A673 (cell line): ENCODE measurements around the gene FRMD3. TPM values are rescaled to one million over a fixed set of nuclear protein-coding genes. Genes with fewer than 3 reads are reported as not detected.

ENCODE experiments used
- BruUV-seq: library from RNA; stranded (reverse); fragments of 400-500 nt; replicated peaks from 2 replicates; lab custom pipeline; 2021; lab: Mats Ljungman, UMichigan
- CTCF ChIA-PET: fragments of 300-600 bp; sonication (Branson Sonifier 250); formaldehyde crosslinking; loops from one replicate; lab custom pipeline; 2022; ENCODE audit warnings: antibody characterized with exemption; lab: Charles Lee
- POLR2A ChIA-PET: fragments of 300-600 bp; sonication (Branson Sonifier 250); formaldehyde crosslinking; loops from one replicate; lab custom pipeline; 2022; ENCODE audit warnings: antibody characterized with exemption; ENCODE audit not compliant: low non-redundant PET; lab: Charles Lee
- DNase-seq: peaks from one replicate; pipeline ENCODE4 v3.0.0-alpha.2; 2015; ENCODE audit warnings: low spot score
- H3K27ac ChIP-seq: fragments of 200-600 bp; sonication (generic); 2 replicates; pipeline ENCODE4 v1.5.1; 2016; ENCODE audit warnings: mixed run types, low read depth, mild to moderate bottlenecking, mixed read lengths, antibody characterized with exemption, low read length; ENCODE audit not compliant: poor library complexity, severe bottlenecking
- H3K27me3 ChIP-seq: fragments of 200-600 bp; sonication (generic); replicated peaks from 2 replicates; pipeline ENCODE4 v1.6.1; 2017; ENCODE audit warnings: mixed run types, low read depth, mild to moderate bottlenecking, mixed read lengths, antibody characterized with exemption, low read length; ENCODE audit not compliant: insufficient read depth, poor library complexity
- H3K36me3 ChIP-seq: fragments of 200-600 bp; sonication (generic); 2 replicates; pipeline ENCODE4 v1.6.1; 2016; ENCODE audit warnings: mixed run types, mild to moderate bottlenecking, mixed read lengths, antibody characterized with exemption, low read length; ENCODE audit not compliant: insufficient read depth, poor library complexity, severe bottlenecking
- H3K4me1 ChIP-seq: fragments of 200-600 bp; sonication (generic); 2 replicates; pipeline ENCODE4 v1.6.1; 2017; ENCODE audit warnings: mixed run types, mild to moderate bottlenecking, mixed read lengths, antibody characterized with exemption, low read length; ENCODE audit not compliant: insufficient read depth, poor library complexity, severe bottlenecking
- H3K4me3 ChIP-seq: fragments of 200-600 bp; sonication (generic); 2 replicates; pipeline ENCODE4 v1.5.1; 2016; ENCODE audit warnings: low read depth, mixed run types, mild to moderate bottlenecking, mixed read lengths, low read length; ENCODE audit not compliant: poor library complexity, severe bottlenecking
- H3K9me3 ChIP-seq: fragments of 200-600 bp; sonication (generic); 2 replicates; pipeline ENCODE4 v1.6.1; 2016; ENCODE audit warnings: mixed run types, low read depth, mild to moderate bottlenecking, mixed read lengths, antibody characterized with exemption, low read length; ENCODE audit not compliant: poor library complexity, severe bottlenecking
- CTCF ChIP-seq: fragments of 300-800, 200-600 bp; sonication (generic); conservative IDR thresholded peaks from 2 replicates; pipeline ENCODE4 v1.5.1; 2017; ENCODE audit warnings: low read depth, mild to moderate bottlenecking, antibody characterized with exemption, low read length, moderate library complexity, mixed read lengths
- EZH2 ChIP-seq: fragments of 200-600 bp; sonication (generic); IDR thresholded peaks from 2 replicates; pipeline ENCODE4 v1.6.1; 2017; ENCODE audit warnings: borderline replicate concordance, low read depth, mild to moderate bottlenecking, mixed read lengths, antibody characterized with exemption, low read length; ENCODE audit not compliant: poor library complexity, severe bottlenecking
- intact Hi-C: fragments of 100-400 bp; cut with micrococcal nuclease; formaldehyde crosslinking; loops from one replicate; pipeline ENCODE4 v1.10.0; 2022; ENCODE audit not compliant: unreplicated experiment
- total RNA-seq: library from RNA; stranded (reverse); gene quantifications from 2 replicates; pipeline ENCODE4 v1.2.3, GENCODE V29; 2021

FRMD3 gene
- total RNA-seq, 1 experiment from 2014 or later, result 1.0 TPM

DNA sequence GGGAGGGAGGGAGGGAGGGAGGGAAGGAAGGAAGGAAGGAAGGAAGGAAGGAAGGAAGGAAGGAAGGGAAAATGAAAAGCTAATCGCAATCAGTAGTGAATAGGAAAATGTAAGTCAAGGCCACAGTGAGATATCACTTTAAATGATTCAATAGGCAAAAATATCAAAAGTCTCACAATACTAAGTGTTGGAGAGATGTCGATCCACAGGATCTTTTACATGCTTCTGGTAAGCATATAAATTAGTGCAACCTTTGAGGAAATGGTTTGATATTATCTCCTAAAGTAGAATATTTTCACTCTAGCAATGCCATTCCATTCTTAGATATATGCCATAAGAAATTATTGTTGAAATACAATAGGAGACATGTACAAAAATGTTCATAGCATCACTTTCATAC is 58.4 kb downstream of the FRMD3 start:
- no TSS peak for BruUV-seq
- no peaks in the 10 kb centered on the region for H3K36me3 ChIP-seq
- no peaks in the 10 kb centered on the region for H3K27me3 ChIP-seq
- no peak for DNase-seq
- CTCF ChIA-PET, result no interaction called here
- POLR2A ChIA-PET, result no interaction called here
- no peak overlapping the region for H3K4me3 ChIP-seq
- H3K4me1 ChIP-seq, result no peaks in the 10 kb centered on the region
- intact Hi-C loops, result no loop called here
- H3K9me3 ChIP-seq, result no peaks in the 10 kb centered on the region
- H3K27ac ChIP-seq, result no peak overlapping the region
- TF ChIP-seq CTCF (no peak), EZH2 (no peak)

DNA sequence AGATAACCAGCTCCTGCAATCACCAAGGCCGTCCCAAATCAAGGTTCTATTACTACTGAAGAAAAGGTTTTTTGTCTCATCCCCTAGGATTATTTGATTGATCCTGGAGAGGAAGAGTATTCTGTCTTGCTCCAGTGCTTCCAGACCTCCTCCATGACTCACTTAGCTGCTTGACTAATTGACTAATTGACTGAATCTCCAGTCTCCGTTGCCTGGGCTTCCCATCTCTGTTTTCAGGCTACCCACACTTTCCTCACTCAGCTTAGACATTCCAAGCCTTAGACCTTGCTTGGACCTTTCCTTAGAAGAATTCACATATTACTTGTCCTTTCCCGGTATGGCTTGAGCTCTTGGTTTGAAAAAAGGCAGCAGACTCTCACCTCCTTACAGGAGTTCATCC is 60.6 kb downstream of the FRMD3 start:
- no peak overlapping the region for H3K27ac ChIP-seq
- H3K27me3 ChIP-seq, result peaks cover 6% of the 10 kb centered on the region
- no peaks in the 10 kb centered on the region for H3K9me3 ChIP-seq
- intact Hi-C loops, result no loop called here
- no peaks in the 10 kb centered on the region for H3K4me1 ChIP-seq
- peak; percentile 38 for DNase-seq
- no peak overlapping the region for H3K4me3 ChIP-seq
- TF ChIP-seq CTCF (no peak), EZH2 (no peak)
- no peaks in the 10 kb centered on the region for H3K36me3 ChIP-seq
- ChIA-PET POLR2A (no interaction called here), CTCF (no interaction called here)
- BruUV-seq, result no TSS peak

GRCh38 chr9:83477120-83477519 is 61.1 kb downstream of the FRMD3 start:
- no peaks in the 10 kb centered on the region for H3K4me1 ChIP-seq
- no peaks in the 10 kb centered on the region for H3K9me3 ChIP-seq
- POLR2A ChIA-PET, result no interaction called here
- H3K27me3 ChIP-seq, result peaks cover 8% of the 10 kb centered on the region
- H3K36me3 ChIP-seq, result no peaks in the 10 kb centered on the region
- no peak for TF ChIP-seq EZH2
- TF ChIP-seq CTCF, result no peak
- no TSS peak for BruUV-seq
- CTCF ChIA-PET, result no interaction called here
- no peak overlapping the region for H3K4me3 ChIP-seq
- no peak overlapping the region for H3K27ac ChIP-seq
- intact Hi-C loops, result no loop called here
- no peak for DNase-seq
